Adrenal gland (tissue), 5 donors: ENCODE results near the gene FERMT3.

Experiments
- CTCF ChIP-seq, 6 experiments: fragments of 450-650 bp in 4 of 6; fragments of 200-600 bp in 2 of 6; sonication (generic) in 1 of 6; IDR thresholded peaks; 1 replicate in 5 of 6; 2 replicates in 1 of 6; pipeline versions ENCODE4 v1.5.1 to v1.8.0; 2016 to 2021; ENCODE audit warnings: antibody characterized with exemption in 6 of 6, mild to moderate bottlenecking in 2 of 6, moderate library complexity in 1 of 6
- POLR2A ChIP-seq, 2 donors: fragments of 450-650 bp; IDR thresholded peaks; one replicate each; pipeline ENCODE4 v1.6.1; 2017; ENCODE audit warnings: antibody characterized with exemption in 2 of 2, mild to moderate bottlenecking in 2 of 2, moderate library complexity in 1 of 2
- donor health status: DM: no; HTN: no; CAD: no.

GRCh38 chr11:64241491-64242374, 35.2 kb downstream of the FERMT3 start:
- TF ChIP-seq CTCF (IDR thresholded peaks at IDR 0.05) (peak in 1 of 6 experiments; percentile 6), POLR2A (IDR thresholded peaks at IDR 0.05) (peak in 1 of 2 donors; percentile 5)
